HL-60 (cell line): ENCODE results near the gene MACC1.
A peak's percentile ranks its signal among the peaks of the same experiment; 100 is the strongest.

Experiments
- DNase-seq, 2 experiments: peaks; one replicate each; pipeline ENCODE4 v3.0.0-alpha.2; 2010 to 2020; ENCODE audit warnings: low read depth in 1 of 2, low spot score in 1 of 2
- H3K27ac ChIP-seq: fragments of 250-450 bp; sonication (Bioruptor Pico); replicated peaks from 2 replicates; pipeline ENCODE4 v1.5.1; 2020; ENCODE audit warnings: mild to moderate bottlenecking, moderate library complexity
- H3K27me3 ChIP-seq: fragments of 250-450 bp; sonication (Bioruptor Pico); 2 replicates; pipeline ENCODE4 v1.5.1; 2021; ENCODE audit warnings: mild to moderate bottlenecking, moderate library complexity; ENCODE audit not compliant: insufficient read depth, poor library complexity, severe bottlenecking
- H3K4me3 ChIP-seq: replicated peaks from 2 replicates; pipeline ENCODE4 v1.5.1; 2011; ENCODE audit warnings: mild to moderate bottlenecking, control low read depth, low read length; ENCODE audit not compliant: insufficient read depth
- GABPA ChIP-seq: IDR thresholded peaks from 2 replicates; pipeline ENCODE4 v1.6.1; 2012; ENCODE audit warnings: low read depth
- POLR2AphosphoS5 ChIP-seq: IDR thresholded peaks from 2 replicates; pipeline ENCODE4 v1.6.1; 2012; ENCODE audit warnings: low read depth
- SPI1 ChIP-seq: IDR thresholded peaks from 2 replicates; pipeline ENCODE4 v1.6.1; 2012; ENCODE audit warnings: low read depth, mild to moderate bottlenecking, borderline replicate concordance
- TF ChIP-seq, protein P1 (sequence below): IDR thresholded peaks from 2 replicates; pipeline ENCODE4 v1.6.1; 2012; ENCODE audit warnings: low read depth; ENCODE audit not compliant: insufficient replicate concordance
- TF ChIP-seq, protein P2 (sequence below): IDR thresholded peaks from one replicate; pipeline ENCODE4 v1.5.1; 2011; ENCODE audit warnings: low read length, control low read depth, inconsistent platforms; ENCODE audit not compliant: insufficient read depth

The MACC1 gene

DNA sequence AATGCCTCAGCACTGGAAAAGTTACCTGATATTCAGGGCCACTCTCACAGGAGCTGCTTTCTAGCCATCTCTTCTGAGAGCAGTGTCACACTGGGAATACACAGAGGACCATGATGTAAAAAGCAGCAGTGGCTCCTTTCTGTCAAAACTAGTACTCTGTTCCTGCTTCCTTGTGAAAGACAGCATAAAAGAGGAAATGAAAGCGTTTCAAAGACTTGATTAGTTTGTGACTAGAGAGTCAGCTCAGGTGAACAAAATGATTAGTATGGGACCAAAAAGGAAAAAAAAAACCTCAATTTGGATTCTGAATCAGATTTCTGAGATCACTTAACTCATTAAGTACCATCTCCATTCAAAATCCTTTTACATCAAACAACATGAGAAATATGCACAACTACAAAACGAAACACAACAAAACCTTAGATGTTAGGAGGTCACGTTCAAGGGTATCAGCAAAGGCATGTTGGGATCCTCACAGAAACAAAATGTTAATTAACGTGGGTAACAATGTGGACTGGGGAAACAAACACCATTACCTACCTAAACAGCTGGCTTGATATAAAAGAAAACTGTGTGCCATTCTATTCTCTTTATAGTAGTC lies 103.7 kb downstream of the MACC1 start:
- peak in 1 of 2 experiments; percentile 2 for DNase-seq
- Histone ChIP-seq H3K27ac (no peak overlapping the region), H3K27me3 (no peaks in the 10 kb centered on the region), H3K4me3 (no peak overlapping the region)
- peak; percentile 84 for TF ChIP-seq SPI1
- TF ChIP-seq, protein P1, sequence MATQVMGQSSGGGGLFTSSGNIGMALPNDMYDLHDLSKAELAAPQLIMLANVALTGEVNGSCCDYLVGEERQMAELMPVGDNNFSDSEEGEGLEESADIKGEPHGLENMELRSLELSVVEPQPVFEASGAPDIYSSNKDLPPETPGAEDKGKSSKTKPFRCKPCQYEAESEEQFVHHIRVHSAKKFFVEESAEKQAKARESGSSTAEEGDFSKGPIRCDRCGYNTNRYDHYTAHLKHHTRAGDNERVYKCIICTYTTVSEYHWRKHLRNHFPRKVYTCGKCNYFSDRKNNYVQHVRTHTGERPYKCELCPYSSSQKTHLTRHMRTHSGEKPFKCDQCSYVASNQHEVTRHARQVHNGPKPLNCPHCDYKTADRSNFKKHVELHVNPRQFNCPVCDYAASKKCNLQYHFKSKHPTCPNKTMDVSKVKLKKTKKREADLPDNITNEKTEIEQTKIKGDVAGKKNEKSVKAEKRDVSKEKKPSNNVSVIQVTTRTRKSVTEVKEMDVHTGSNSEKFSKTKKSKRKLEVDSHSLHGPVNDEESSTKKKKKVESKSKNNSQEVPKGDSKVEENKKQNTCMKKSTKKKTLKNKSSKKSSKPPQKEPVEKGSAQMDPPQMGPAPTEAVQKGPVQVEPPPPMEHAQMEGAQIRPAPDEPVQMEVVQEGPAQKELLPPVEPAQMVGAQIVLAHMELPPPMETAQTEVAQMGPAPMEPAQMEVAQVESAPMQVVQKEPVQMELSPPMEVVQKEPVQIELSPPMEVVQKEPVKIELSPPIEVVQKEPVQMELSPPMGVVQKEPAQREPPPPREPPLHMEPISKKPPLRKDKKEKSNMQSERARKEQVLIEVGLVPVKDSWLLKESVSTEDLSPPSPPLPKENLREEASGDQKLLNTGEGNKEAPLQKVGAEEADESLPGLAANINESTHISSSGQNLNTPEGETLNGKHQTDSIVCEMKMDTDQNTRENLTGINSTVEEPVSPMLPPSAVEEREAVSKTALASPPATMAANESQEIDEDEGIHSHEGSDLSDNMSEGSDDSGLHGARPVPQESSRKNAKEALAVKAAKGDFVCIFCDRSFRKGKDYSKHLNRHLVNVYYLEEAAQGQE: no peak

DNA sequence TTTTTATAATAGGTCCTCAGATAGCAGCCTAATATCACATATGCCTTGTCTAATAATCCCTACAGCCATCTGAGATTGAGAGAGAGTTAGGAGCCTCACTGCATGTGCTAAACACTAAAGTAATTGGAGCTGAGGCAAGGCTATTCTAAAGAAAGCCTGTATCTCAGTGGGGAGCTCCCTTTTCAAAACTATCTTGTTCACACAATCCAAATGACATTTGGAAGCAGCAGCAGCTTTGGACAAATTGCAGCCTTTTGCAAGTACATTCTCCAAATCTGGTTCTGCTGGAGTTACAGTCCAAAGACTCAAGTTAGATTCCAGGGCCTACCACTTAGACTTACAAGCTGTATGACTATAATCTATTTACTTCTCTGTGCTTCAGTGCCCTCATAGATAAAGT lies 104.5 kb downstream of the MACC1 start:
- DNase-seq: no peak
- Histone ChIP-seq H3K27me3 (no peaks in the 10 kb centered on the region), H3K4me3 (no peak overlapping the region), H3K27ac (no peak overlapping the region)
- TF ChIP-seq, protein P2, sequence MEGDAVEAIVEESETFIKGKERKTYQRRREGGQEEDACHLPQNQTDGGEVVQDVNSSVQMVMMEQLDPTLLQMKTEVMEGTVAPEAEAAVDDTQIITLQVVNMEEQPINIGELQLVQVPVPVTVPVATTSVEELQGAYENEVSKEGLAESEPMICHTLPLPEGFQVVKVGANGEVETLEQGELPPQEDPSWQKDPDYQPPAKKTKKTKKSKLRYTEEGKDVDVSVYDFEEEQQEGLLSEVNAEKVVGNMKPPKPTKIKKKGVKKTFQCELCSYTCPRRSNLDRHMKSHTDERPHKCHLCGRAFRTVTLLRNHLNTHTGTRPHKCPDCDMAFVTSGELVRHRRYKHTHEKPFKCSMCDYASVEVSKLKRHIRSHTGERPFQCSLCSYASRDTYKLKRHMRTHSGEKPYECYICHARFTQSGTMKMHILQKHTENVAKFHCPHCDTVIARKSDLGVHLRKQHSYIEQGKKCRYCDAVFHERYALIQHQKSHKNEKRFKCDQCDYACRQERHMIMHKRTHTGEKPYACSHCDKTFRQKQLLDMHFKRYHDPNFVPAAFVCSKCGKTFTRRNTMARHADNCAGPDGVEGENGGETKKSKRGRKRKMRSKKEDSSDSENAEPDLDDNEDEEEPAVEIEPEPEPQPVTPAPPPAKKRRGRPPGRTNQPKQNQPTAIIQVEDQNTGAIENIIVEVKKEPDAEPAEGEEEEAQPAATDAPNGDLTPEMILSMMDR: no peak
- TF ChIP-seq, protein P1: no peak

DNA sequence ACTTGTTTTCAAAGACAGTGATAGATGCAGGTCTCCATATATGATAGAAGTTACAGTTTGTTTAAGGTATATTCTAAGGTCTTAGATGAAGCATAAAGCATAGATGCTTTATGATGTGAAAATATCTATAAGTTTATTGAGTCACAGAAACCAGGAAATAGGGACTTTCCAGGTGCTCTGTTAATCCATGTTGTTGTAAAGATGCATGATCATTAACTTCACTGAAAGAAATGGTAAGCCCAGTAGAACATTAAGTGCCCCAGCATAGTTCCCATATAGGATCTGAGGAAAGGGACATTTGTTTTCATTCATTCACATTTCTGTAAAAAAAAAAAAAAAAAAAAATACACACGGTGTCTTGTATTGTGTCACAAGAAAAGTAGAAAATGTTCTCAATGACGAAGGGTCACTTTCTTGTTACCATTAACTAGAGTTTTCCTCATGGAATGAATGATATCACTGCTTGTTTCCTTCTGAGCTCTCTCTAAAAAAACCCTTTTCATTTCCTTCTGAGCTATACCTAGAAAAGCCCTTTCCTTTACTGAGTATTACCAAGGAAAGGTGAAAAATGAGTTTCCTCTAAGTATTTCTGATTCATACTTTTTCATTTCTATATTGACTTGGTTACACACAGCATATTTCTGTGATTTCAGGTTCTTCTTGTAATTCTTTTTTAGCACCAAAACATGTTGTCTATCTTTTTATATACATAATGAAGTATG lies 105.2 kb downstream of the MACC1 start:
- Histone ChIP-seq H3K27me3 (no peaks in the 10 kb centered on the region), H3K27ac (no peak overlapping the region), H3K4me3 (no peak overlapping the region)
- no peak for DNase-seq
- TF ChIP-seq POLR2AphosphoS5 (no peak), SPI1 (no peak), GABPA (no peak)
- TF ChIP-seq, protein P2: no peak
- TF ChIP-seq, protein P1: no peak
